Left lung (tissue), 10 donors: ENCODE data around the gene FRMD4A. TPM values are rescaled to one million over a fixed set of nuclear protein-coding genes. Genes with fewer than 3 reads are reported as not detected.

Source experiments
- ATAC-seq: fragments of 200-7000 bp; cut with Tn5 transposase; one replicate; pipeline ENCODE4 v1.9.1; 2020; ENCODE audit warnings: moderate library complexity
- DNase-seq, 4 donors: peaks; one replicate each; pipeline ENCODE4 v3.0.0-alpha.2; 2013 to 2020
- H3K27ac ChIP-seq, 2 donors: fragments of 200-600 bp; sonication (generic) in 1 of 2; one replicate each; pipeline versions ENCODE4 v1.5.0 to v1.8.0; 2020 to 2021
- H3K27me3 ChIP-seq, 2 donors: fragments of 200-600 bp; sonication (generic) in 1 of 2; one replicate each; pipeline versions ENCODE4 v1.5.0 to v1.8.0; 2020 to 2021
- H3K36me3 ChIP-seq, 2 donors: fragments of 200-600 bp; sonication (generic) in 1 of 2; one replicate each; pipeline versions ENCODE4 v1.5.0 to v1.8.0; 2020 to 2021
- H3K4me1 ChIP-seq, 2 donors: fragments of 200-600 bp; one replicate each; pipeline ENCODE4 v1.8.0; 2021
- H3K4me3 ChIP-seq, 2 donors: fragments of 200-600 bp; sonication (generic) in 1 of 2; one replicate each; pipeline versions ENCODE4 v1.5.0 to v1.8.0; 2020 to 2021; ENCODE audit warnings: mild to moderate bottlenecking in 1 of 2
- H3K9me3 ChIP-seq, 2 donors: fragments of 200-600 bp; sonication (generic) in 1 of 2; one replicate each; pipeline versions ENCODE4 v1.5.0 to v1.8.0; 2020 to 2021
- CTCF ChIP-seq, 2 donors: fragments of 200-600 bp; sonication (generic) in 1 of 2; IDR thresholded peaks; one replicate each; pipeline versions ENCODE4 v1.5.0 to v1.8.0; 2021; ENCODE audit warnings: antibody characterized with exemption in 2 of 2
- intact Hi-C, 2 donors: fragments of 100-400 bp; cut with DNase I; formaldehyde crosslinking; loops; one replicate each; pipeline versions ENCODE4 v1.11.2 to v1.14.2; 2022
- polyA plus RNA-seq, 6 donors: library from polyadenylated mRNA; unstranded; fragments of 120-200 nt; gene quantifications; one replicate each; pipeline ENCODE4 v1.2.1, GENCODE V29; 2013; ENCODE audit not compliant: insufficient read length in 6 of 6
- total RNA-seq, 2 donors: library from RNA; stranded (reverse); fragmentation: NEBNext Ultra II Directional; extraction: Animal tissue kit (Norgen Biotek cat#: 25700); gene quantifications; one replicate each; pipeline ENCODE4 v1.2.1, GENCODE V29; 2021
- donor health status: DM: no; HTN: yes; CAD: no.
- donor health status: DM: no; HTN: no; CAD: no.

The FRMD4A gene
- total and polyA plus RNA-seq, 8 donors = 33.9 to 62.8 (median 57.0) TPM

GRCh38 chr10:14366760-14367159 is 36.0 kb upstream of the FRMD4A start:
- Histone ChIP-seq H3K27ac (no peak overlapping the region), H3K9me3 (no peaks in the 10 kb centered on the region), H3K27me3 (no peaks in the 10 kb centered on the region), H3K4me1 (no peaks in the 10 kb centered on the region), H3K4me3 (no peak overlapping the region), H3K36me3 (no peaks in the 10 kb centered on the region)
- intact Hi-C loops = no loop called here
- ATAC-seq (no peak), DNase-seq (no peak)
- TF ChIP-seq CTCF (IDR thresholded peaks at IDR 0.05) = no peak

- ATAC-seq (no peak), DNase-seq (peak in 2 of 4 donors; percentile 13 to 15)
- no peak for TF ChIP-seq CTCF (IDR thresholded peaks at IDR 0.05)
- no peaks in the 10 kb centered on the region for H3K9me3 ChIP-seq
- H3K4me1 ChIP-seq = no peaks in the 10 kb centered on the region
- H3K27ac ChIP-seq = no peak overlapping the region
- H3K4me3 ChIP-seq = no peak overlapping the region
- no peaks in the 10 kb centered on the region for H3K27me3 ChIP-seq
- no peaks in the 10 kb centered on the region for H3K36me3 ChIP-seq
- intact Hi-C loops = no loop called here
These were observed 34.5 kb upstream of the FRMD4A start for GRCh38 chr10:14365266-14365665.

- Histone ChIP-seq H3K36me3 (no peaks in the 10 kb centered on the region), H3K9me3 (no peaks in the 10 kb centered on the region), H3K4me3 (no peak overlapping the region), H3K27ac (no peak overlapping the region), H3K27me3 (no peaks in the 10 kb centered on the region), H3K4me1 (no peaks in the 10 kb centered on the region)
- no peak for TF ChIP-seq CTCF (IDR thresholded peaks at IDR 0.05)
- no peak for ATAC-seq
- intact Hi-C loops = no loop called here
- DNase-seq = no peak
These were observed 31.4 kb upstream of the FRMD4A start for GRCh38 chr10:14362104-14362503.

- DNase-seq (no peak), ATAC-seq (no peak)
- Histone ChIP-seq H3K4me3 (no peak overlapping the region), H3K36me3 (no peaks in the 10 kb centered on the region), H3K27ac (no peak overlapping the region), H3K9me3 (no peaks in the 10 kb centered on the region), H3K27me3 (no peaks in the 10 kb centered on the region), H3K4me1 (no peaks in the 10 kb centered on the region)
- TF ChIP-seq CTCF (IDR thresholded peaks at IDR 0.05) = no peak
- intact Hi-C loops = no loop called here
These were observed 30.2 kb upstream of the FRMD4A start for GRCh38 chr10:14360961-14361360.

- DNase-seq = no peak
- Histone ChIP-seq H3K4me1 (no peaks in the 10 kb centered on the region), H3K27ac (no peak overlapping the region), H3K27me3 (no peaks in the 10 kb centered on the region), H3K36me3 (no peaks in the 10 kb centered on the region), H3K4me3 (no peak overlapping the region), H3K9me3 (no peaks in the 10 kb centered on the region)
- ATAC-seq = no peak
- no peak for TF ChIP-seq CTCF (IDR thresholded peaks at IDR 0.05)
- intact Hi-C loops = no loop called here
These were observed 29.8 kb upstream of the FRMD4A start for GRCh38 chr10:14360515-14360914.
